HG03025 (cell line): ENCODE results near the gene DNMT1.

Experiments
- ATAC-seq: cut with Tn5 transposase; IDR thresholded peaks from one replicate; pipeline ENCODE4 v1.9.1; 2021; ENCODE audit warnings: mild to moderate bottlenecking, moderate library complexity; ENCODE audit not compliant: unreplicated experiment, low FRiP score

The DNMT1 gene

DNA sequence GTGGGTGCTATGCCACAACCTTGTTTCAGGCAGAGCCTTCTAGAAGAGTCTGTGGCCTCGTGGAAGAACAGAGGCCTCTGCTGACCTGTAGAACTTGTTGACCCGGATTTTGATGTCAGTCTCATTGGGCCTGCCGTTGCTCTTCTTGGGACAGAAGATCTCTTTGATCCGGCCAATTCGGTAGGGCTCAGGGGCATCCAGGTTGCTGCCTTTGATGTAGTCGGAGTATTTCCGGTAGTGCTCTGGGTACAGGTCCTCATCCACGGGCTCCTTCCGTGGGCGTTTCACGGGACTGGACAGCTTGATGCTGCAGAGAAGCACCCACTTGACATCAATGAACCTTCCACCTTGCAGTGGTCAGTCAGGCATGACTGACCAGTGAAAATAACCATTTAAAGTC lies 51.1 kb downstream of the DNMT1 start:
- ATAC-seq = no peak

DNA sequence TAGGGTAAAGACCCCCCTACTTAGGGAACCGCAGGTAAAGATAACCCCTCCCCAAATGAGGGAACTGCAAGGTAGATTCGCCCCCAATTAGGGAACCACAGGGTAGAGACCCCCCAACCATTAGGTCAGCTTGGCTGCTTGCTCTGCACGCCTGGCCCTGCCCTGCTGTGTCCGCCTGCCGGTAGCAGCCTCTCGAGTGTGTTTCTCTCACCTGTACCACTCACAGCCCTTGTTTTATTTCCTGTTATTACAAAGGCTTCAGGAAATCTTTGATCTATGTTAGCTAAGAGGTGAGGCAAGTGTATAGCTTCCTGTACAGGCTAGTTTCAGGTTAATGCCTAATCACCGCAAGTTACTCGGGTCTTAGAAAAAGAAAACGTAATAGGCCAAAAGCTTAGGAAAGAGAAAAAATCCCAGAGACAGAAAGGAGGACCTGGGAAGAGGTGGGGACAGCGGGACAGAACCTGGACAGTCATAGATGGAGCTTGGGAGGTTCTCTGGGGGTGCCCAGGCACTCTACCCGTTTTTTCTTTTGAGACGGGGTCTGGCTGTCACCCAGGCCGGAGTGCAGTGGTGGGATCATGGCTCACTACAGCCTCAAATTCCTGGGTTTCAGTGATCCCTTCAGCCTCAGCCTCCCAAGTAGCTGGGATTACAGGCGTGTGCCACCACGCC lies 51.9 kb downstream of the DNMT1 start:
- ATAC-seq = no peak

DNA sequence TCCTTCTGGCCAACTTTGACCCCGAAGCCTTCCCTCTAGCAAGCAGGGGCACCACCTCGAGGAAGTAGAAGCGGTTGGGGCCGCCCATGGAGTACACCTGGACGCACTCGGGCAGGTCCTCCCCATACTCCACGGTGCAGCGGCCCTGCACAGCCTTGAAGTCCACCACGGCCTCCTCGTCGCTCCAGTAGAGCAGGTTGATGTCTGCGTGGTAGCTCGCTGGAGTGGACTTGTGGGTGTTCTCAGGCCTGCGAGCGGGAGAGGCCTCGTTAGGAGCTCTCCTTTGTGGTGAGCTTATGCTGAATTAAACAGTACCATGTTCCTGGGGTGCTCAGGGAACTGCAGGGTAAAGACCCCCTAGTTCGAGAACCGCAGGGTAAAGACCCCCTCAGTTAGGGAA lies 52.8 kb downstream of the DNMT1 start:
- no peak for ATAC-seq

DNA sequence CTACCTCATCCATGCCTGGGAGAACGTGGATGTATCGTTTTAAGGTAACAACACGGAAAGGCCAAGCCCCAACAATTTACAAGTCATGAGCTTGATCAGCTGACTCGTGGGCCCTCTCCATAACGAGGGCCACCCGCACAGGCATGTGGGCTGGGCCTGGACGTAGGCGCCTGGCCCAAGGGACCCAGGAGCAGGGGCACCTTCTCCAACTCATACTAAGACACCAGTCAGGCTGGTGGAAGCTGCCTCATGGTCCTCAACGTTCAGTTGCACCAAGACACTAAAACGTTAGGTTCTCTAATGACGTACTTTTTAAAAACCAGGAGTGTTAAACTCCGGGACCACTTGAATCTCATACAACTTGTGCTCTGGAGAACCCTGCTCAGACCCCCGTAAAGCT lies 53.3 kb downstream of the DNMT1 start:
- no peak for ATAC-seq

DNA sequence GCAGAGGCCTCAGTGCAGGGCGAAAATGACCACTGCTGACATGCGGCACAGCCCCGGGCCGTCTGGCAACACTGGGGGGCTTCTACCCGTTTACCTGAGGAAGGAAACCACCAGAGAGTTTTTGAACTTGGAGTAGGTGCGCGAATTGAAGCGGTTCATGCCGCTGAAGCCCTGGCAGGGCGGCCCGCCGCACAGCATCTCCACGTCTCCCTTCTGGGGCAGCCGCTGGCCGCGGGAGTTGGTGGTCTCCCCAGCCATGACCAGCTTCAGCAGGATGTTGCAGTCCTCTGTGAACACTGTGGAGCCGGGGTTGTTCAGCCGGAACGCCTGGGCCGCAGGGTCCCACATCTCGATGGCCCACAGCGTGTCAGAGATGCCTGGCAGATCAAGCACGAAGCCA lies 54.8 kb downstream of the DNMT1 start:
- ATAC-seq = no peak

DNA sequence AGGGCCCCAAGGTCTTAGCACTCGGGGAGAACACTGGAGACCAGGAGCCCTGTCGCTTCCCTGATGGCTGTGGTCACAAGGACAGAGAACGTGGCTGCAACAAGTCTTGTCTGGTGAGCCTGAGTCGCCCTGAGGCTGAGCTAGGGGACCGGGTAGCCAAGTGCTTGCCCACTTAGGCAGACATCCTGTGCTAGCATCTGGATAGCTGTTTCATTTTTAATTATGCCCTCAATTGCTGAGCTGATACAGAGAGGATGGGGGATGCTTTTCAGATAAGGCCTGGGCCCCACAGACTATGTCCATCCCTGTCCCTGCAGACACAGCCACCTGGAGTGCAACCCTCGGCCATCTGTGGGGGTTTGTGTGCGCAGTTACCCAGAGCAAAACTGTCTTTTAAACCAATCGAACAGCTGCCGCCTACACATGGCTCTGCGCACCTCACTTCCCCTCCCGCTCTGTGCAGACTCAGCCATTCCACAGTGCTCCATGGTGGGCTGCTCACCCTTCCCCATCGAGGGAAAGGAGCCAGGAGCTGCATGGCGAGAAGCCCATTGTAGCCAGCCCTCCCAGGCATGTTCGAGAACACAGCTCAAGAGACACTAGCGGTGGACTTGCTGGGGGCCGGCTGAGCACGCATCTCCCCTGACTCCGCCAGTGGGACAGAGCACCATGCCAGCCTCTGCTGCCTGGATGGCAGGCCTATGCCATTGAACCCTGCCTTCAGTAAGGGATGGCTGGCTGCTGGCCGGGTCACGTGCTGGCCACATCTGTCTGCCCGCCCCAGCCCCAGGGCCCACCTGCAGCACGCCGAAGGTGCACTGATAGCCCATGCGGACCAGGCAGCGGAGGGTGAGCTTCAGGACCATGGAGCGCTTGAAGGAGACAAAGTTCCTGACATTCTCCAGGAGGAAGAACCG lies 55.6 kb downstream of the DNMT1 start:
- ATAC-seq = no peak

DNA sequence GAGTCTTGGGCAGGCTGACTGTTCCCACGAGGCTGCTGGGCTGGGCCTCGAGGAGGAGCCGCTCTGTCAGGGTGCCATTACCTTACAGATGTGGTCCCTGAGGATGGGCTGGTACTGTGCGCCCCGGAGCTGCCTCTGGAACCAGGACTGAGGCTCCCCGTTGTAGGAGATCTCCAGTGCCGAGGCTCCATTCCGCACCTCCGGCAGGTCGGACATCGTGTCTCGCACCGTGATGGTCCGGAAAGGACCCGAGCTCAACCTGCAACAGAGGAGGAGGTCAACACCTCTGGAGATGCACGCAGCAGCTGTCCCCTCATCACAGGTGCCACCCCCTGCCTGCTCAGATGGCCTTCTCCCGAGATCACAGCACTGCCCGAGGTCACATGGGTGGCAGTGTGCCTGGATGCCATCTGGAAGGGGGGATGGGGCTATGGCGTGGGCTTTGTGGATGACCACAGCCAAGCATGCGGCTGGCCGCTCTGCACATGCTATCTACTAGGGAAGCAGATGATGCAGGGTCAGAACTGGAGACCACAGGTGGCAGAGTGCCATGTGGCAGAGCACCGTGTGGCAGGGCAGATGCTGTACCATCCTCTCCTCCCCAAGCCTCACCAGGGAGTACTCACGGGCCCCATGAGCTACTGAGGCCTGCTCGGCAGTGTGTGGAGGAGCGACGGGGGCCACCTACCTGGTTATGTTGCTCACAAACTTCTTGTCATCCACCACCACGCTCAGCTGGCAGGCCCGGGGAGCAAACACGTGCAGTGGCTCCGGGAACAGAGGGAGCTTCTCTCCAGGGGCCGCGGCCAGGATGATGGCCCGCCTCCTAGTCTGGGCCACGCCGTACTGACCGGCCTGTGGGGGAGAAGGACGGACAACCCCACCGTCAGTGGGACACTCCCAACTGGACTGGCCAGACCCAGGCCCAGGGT lies 56.7 kb downstream of the DNMT1 start:
- no peak for ATAC-seq

DNA sequence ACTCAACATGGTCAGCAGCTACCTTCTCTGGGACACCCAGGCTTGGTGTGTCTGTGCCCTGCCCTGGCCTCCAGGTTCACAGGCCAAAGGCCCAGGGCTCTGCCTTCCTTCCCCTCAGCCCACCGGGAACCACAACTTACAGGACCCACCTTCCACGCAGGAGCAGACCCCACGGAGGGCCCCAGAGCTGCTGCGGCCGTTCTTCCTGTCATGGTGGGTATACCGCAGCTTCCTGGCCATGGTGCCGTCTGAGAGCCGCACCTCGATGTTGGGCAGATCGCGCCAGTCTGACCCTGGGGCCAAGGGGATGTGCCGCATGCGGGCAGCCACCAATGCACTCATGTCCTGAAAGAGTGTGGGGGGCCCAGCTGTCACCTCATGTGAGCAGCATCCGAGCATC lies 57.8 kb downstream of the DNMT1 start:
- ATAC-seq = no peak

DNA sequence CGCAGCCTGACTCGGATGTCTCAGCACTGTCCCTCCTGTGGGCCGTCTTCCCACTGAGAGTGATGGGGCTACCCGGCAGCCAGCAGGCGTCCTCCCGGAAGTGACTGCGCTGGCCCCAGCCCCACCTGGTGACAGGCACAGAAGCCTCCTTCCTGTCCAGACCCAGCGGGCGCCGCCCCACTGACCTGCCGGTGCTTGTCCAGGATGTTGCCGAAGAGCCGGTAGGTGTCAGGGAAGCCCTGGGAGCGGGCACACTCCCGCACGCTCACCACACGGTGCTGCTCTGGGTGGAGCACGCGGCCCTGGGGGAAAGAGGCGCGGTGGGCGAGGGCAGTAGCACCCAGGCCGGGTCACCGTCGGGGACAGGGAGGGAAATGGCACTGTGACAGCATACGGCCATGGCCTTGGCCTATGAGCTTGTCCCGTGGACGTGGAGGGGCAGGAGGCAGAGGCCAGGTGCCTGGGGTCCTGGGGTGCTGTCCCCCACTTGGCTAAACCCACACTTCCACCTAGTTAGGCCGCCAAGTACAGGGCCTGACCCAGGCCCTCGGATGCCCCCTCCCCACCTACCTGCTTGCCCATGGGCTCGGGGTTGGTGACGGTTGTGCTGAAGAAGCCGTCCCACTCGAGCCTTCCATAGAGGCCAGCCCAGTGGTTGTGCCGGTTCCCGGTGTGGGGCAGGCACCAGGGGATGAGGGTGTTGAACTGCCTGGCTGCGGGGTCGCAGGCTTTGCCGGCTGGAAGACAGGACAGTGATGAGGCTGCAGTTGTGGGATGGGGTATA lies 59.0 kb downstream of the DNMT1 start:
- ATAC-seq = no peak

DNA sequence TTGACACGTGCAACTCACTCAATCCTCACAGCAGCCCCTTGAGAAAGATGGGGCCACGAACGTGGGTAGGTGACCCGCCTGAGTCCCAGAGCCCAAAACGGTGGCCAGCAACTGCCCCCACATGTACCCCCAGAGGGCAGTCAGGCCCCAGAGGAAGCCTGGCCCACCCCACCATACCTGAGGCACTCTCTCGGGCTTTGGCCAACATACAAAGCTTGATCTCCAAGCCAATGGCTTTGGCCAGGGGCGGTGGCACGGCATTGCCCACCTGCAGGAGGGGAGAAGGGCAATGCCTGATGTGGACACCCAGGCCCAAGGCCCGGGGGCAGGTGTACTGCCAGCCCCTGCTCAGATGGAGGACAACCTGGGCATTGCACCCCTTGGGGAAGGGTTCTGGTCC lies 60.7 kb downstream of the DNMT1 start:
- ATAC-seq = no peak

DNA sequence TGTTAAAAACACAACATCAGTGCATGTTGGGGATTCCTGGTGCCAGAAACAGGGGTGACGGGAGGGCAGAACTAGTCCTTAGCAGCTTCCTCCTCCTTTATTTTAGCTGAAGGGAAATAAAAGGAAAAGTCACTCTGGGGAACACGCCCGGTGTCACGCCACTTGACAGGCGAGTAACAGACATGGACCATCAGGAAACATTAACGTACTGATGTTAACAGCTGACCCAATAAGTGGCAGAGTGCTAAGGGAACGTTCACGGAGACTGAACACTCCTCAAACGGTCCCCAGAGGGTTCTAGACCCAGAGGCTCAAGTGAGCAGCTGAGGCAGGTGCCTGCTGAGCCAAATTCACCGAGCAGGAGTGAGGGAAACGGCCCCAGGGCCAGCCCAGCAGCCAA lies 61.2 kb downstream of the DNMT1 start:
- no peak for ATAC-seq

DNA sequence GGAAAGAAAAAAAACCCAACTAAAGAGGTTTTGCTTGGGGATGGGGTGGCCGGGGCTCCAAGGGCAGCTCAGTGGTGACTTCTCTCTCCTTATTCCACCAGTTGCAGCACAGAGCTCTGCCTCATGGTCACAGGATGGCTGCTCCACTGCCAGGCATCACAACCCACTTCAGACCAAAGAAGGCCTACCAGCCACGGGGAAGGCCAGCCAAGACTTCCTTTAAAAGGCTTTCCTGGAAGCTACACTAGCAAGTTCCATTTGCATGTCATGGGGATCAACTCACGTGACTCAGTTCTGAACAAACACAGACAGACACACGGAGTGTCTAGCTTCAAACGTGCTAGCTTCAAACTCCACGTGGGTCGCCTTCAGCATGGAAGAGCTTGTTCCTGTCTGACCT lies 61.8 kb downstream of the DNMT1 start:
- ATAC-seq = no peak

DNA sequence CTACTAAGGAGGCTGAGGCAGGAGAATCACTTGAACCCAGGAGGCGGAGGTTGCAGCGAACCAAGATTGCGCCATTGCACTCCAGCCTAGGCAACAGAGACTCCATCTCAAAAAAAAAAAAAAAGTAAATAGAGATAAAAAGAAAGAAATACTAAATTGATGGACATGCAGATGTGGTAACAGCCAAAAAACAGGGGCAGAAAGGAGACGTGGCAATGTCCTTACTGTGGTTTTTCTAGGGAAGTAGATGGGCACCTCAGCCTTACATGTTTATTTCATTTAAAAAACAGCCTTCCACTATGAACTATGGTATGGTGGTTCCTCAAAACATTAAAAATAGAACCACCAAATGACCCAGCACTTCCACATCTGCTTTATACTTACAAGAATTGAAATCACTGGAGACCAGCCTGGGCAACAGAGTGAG lies 68.5 kb downstream of the DNMT1 start:
- ATAC-seq = no peak

DNA sequence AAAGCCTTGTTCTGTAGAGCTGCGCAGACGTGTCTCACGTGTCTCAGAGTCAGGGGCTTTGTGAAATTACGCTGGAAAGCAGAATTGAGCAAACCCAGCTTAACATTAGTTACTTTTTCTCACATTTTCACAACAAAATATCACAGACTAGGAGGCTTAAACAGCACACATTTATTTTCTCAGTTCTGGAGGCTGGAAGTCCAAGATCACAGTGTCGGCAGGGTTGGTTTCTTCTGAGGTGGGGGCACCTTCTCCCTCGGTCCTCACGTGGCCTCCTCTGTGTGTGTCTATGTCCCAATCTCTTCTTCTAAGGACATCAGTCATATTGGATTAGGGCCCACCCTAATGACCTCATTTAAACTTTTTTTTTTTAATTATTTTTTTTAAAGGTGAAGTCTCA lies 70.3 kb downstream of the DNMT1 start:
- ATAC-seq = no peak

DNA sequence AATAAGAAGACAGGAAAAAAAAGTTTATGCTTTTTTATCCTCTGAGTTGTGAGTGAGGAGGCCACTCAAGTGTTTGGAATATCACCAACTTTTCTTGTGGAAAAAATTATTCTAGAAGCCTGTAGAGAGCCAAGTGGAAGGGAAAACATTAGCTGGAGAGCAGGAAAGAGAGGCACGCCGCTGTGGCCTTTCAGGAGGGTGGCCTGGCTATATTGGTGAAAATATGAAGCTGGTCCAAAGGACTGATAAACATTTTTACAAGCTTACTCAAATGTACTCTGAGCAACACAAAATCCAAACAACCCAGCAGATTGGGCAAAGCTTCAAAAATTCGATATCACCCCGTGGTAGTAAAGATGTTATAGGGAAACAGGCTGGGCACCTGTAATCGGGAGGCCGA lies 72.7 kb downstream of the DNMT1 start:
- no peak for ATAC-seq

DNA sequence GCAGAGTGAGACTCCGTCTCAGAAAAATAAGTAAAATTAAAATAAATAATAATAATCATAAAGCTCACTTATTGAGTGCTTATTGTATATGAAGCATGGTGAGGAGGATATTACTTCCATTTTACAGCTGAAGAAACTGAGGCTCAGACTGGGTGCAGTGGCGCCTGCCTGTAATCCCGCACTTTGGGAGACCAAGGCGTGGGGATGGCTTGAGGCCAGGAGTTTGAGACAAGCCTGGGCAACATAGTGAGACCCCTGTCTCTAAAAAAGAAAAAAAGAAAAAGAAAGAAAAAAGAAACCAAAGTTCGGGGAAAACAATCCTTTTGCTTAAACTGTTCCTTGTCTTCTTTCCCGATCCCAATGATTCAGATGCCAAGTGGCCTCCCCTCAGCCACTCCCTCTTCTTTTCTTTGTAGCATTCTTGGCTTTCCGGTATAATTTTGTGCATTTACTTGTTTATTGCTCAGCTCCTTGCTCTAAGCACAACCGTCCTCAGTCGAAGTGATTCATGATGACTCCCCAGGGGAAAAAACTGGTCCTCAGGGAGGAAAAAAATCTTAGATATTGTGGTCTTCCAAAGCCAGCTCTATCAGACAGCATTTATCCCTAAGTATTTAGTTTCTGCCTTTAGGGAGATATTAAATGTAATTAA lies 74.1 kb downstream of the DNMT1 start:
- ATAC-seq = no peak

DNA sequence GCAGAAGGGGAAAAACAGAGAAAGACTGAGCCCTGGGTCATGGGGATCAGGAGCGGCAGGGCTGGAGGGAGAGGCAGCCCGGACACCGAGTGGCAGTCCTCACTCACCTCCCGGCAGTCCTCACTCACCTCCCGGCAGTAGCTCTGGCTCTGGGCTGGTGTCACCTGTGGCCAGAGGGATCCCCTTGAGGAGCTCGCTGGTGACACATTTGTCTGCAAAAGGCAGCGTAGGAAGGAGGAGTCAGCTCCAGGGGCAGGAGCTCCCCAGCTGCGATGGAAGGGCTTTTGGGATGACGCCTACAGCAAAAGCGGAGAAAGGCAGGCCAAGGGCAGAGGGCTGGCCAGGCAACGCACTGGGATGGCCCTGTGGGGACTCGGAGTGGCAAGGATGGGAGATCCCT lies 75.8 kb downstream of the DNMT1 start:
- peak; percentile 18 for ATAC-seq

DNA sequence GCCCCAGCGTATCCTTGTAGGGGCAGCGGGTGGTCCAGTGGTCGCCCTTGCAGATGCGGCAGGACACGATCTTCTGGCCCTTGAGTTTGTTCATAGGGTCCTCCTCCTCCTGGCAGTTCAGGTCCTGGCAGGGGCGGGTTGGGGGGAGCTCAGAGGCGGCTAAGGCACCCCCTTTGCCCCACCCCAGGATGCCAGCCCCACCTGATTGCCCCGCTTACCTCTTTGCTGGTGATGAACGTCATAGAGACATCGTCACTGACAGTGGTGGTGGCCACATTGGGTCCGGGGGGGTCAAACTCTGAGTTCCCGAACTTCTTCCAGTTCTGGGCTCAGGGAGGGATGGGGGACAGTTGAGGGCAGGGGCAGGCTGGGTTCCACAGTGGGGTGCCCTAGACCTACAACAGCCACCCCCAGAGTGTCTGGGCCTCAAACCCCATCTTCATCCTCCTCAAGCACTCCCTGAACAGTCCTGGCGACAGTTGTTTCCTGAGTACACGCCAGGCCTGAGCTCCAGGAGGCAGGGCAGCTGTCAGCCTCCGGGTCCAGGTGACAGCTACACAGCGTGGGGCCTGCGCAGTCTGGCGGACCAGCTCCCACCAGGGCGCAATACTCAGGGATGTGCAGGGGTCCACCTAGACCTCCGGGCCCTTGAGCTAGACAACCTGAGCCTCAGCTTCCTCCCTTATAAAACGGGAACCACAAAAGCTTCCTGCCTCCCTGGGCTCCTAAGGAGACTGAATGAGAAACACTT lies 77.7 kb downstream of the DNMT1 start:
- ATAC-seq = no peak
